HG03571 (cell line): Measurements from ENCODE around the gene F9.

ENCODE experiments used
- ATAC-seq: cut with Tn5 transposase; IDR thresholded peaks from one replicate; pipeline ENCODE4 v1.9.1; 2021; ENCODE audit not compliant: unreplicated experiment

The F9 gene

GRCh38 chrX:139596068-139596467, 65.5 kb downstream of the F9 start:
- ATAC-seq, result no peak

DNA sequence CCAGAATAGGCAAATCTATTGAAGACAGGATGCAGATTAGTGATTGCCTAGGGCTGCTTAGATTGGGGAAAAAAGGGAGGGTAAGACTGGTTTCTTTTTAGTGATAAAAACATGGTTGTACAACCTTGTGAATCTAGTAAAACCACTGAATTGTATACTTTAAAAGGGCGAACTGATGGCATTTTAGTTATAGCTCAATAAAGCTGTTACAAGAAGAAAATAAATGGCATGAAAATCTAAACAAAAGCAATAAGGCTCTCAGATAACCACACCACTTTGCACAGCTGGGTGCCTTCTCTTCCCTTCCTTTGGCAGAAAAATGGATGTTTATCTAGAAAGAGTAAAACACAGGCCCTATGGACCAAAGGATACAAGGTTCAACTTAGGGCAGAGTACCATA, 69.6 kb downstream of the F9 start:
- no peak for ATAC-seq
